NB4 (cell line): ENCODE measurements around the gene PAM.

Source experiments
- POLR2A ChIP-seq: IDR thresholded peaks from 2 replicates; pipeline ENCODE4 v1.6.1; 2011; ENCODE audit warnings: mild to moderate bottlenecking; ENCODE audit not compliant: insufficient read length; ENCODE audit errors: extremely low read depth
- TF ChIP-seq, protein P1 (sequence below): IDR thresholded peaks from one replicate; pipeline ENCODE4 v1.5.1; 2012; ENCODE audit warnings: low read depth, low read length

DNA sequence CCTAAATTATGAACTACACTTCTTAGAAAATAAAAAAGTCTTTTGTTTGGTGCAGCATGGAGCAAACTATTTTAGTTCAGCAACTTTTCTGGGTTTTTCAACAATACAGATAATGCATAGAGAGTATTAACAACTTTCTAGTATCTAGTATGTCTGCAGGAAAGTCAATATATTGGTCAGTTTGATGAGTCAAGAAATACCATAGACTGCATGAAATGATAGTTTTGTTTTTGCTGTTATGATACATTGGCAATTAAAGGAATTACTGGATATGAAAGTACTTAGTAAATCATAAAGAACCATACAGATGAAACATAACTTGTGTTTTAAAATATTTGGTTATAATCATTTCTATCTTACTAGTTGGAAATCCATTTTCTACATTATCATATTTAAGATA, 191.3 kb downstream of the PAM start:
- TF ChIP-seq, protein P1, sequence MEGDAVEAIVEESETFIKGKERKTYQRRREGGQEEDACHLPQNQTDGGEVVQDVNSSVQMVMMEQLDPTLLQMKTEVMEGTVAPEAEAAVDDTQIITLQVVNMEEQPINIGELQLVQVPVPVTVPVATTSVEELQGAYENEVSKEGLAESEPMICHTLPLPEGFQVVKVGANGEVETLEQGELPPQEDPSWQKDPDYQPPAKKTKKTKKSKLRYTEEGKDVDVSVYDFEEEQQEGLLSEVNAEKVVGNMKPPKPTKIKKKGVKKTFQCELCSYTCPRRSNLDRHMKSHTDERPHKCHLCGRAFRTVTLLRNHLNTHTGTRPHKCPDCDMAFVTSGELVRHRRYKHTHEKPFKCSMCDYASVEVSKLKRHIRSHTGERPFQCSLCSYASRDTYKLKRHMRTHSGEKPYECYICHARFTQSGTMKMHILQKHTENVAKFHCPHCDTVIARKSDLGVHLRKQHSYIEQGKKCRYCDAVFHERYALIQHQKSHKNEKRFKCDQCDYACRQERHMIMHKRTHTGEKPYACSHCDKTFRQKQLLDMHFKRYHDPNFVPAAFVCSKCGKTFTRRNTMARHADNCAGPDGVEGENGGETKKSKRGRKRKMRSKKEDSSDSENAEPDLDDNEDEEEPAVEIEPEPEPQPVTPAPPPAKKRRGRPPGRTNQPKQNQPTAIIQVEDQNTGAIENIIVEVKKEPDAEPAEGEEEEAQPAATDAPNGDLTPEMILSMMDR, result no peak
- no peak for TF ChIP-seq POLR2A
